HepG2 (cell line): ENCODE measurements around the gene MPV17L2. TPM values are rescaled to one million over a fixed set of nuclear protein-coding genes. Genes with fewer than 3 reads are reported as not detected.

Experiments used
- ATAC-seq: fragments of 200-7000 bp; cut with Tn5 transposase; 3 replicates; pipeline ENCODE4 v1.9.1; 2020; ENCODE audit warnings: mild to moderate bottlenecking, moderate library complexity
- BruUV-seq: library from RNA; stranded (reverse); fragments of 400-500 nt; replicated peaks from 2 replicates; lab custom pipeline; 2021; lab: Mats Ljungman, UMichigan
- CTCF ChIA-PET: fragments of 300-600 bp; formaldehyde crosslinking; extraction: SDS; loops from one replicate; lab custom pipeline; 2021; ENCODE audit warnings: low total read pairs, inconsistent platforms, low intra/inter-chr PET ratio; lab: Yijun Ruan, JAX
- POLR2A ChIA-PET: fragments of 350-600 bp; sonication (Branson Sonifier 250); formaldehyde crosslinking; loops from one replicate; lab custom pipeline; 2020; ENCODE audit warnings: antibody characterized with exemption, inconsistent platforms; lab: Yijun Ruan, JAX
- DNase-seq: peaks from one replicate; pipeline ENCODE4 v3.0.0-alpha.2; 2015; ENCODE audit warnings: low spot score
- FAIRE-seq: peaks from 3 replicates; lab custom pipeline; 2011; peaks lifted over from hg19 to GRCh38; lab: Jason Lieb, UNC
- H2AFZ ChIP-seq: one replicate; pipeline ENCODE4 v1.6.1; 2011; ENCODE audit warnings: low read length, inconsistent platforms
- H3K27ac ChIP-seq: fragments of 300-600 bp; 3 replicates; pipeline ENCODE4 v1.8.0; 2011; ENCODE audit warnings: mixed run types, mild to moderate bottlenecking, mixed read lengths, low read length, inconsistent platforms; ENCODE audit not compliant: insufficient read depth; ENCODE audit errors: extremely low read length
- H3K27me3 ChIP-seq, 2 experiments: fragments of 200-600 bp in 1 of 2; 2 replicates in 1 of 2; 3 replicates in 1 of 2; pipeline versions ENCODE4 v1.6.0 to v1.8.0; 2011; ENCODE audit warnings: low read length in 2 of 2, mild to moderate bottlenecking in 2 of 2, moderate library complexity in 2 of 2, inconsistent platforms in 1 of 2; ENCODE audit not compliant: insufficient read depth in 2 of 2, control insufficient read depth in 1 of 2
- H3K36me3 ChIP-seq, 2 experiments: fragments of 200-600 bp in 1 of 2; replicated peaks in 1 of 2; 2 replicates in 1 of 2; 3 replicates in 1 of 2; pipeline versions ENCODE4 v1.5.1 to v1.8.0; 2011; ENCODE audit warnings: low read length in 2 of 2, inconsistent platforms in 1 of 2; ENCODE audit not compliant: insufficient read depth in 2 of 2, control insufficient read depth in 1 of 2
- H3K4me1 ChIP-seq: 2 replicates; pipeline ENCODE4 v1.5.1; 2012; ENCODE audit warnings: low read length, inconsistent platforms; ENCODE audit not compliant: insufficient read depth
- H3K4me2 ChIP-seq: 2 replicates; pipeline ENCODE4 v1.6.0; 2011; ENCODE audit warnings: low read depth, low read length, inconsistent platforms
- H3K4me3 ChIP-seq, 3 experiments: fragments of 200-600 bp in 1 of 3; sonication (generic), shearing (Covaris generic) in 1 of 3; replicated peaks in 1 of 3; 2 replicates each; pipeline ENCODE4 v1.5.1; 2011 to 2016; ENCODE audit warnings: low read length in 3 of 3, inconsistent platforms in 2 of 3, low read depth in 2 of 3, mild to moderate bottlenecking in 2 of 3, control low read depth in 1 of 3, mixed read lengths in 1 of 3; ENCODE audit not compliant: insufficient read depth in 1 of 3
- H3K79me2 ChIP-seq: one replicate; pipeline ENCODE4 v1.6.1; 2011; ENCODE audit warnings: low read length, inconsistent platforms; ENCODE audit not compliant: insufficient read depth
- H3K9ac ChIP-seq: 2 replicates; pipeline ENCODE4 v1.6.0; 2011; ENCODE audit warnings: mild to moderate bottlenecking, low read depth, low read length, inconsistent platforms; ENCODE audit not compliant: insufficient read depth
- H3K9me3 ChIP-seq: 2 replicates; pipeline ENCODE4 v1.5.1; 2012; ENCODE audit warnings: mild to moderate bottlenecking, low read length
- H4K20me1 ChIP-seq: 2 replicates; pipeline ENCODE4 v1.6.0; 2011; ENCODE audit warnings: inconsistent platforms, mild to moderate bottlenecking, low read length, moderate library complexity; ENCODE audit not compliant: insufficient read depth
- BRD4 ChIP-seq: sonication (generic); formaldehyde crosslinking; IDR thresholded peaks from 2 replicates; pipeline ENCODE4 v1.4.0; 2020; ENCODE audit warnings: missing genetic modification reagents
- FOXK1 ChIP-seq: sonication (generic); formaldehyde crosslinking; IDR thresholded peaks from 2 replicates; pipeline ENCODE4 v1.4.0; 2020; ENCODE audit warnings: low read depth, missing genetic modification reagents, borderline replicate concordance
- GLI4 ChIP-seq: sonication (generic); formaldehyde crosslinking; IDR thresholded peaks from 2 replicates; pipeline ENCODE4 v1.5.1; 2020; ENCODE audit warnings: missing genetic modification reagents, mild to moderate bottlenecking, moderate library complexity, borderline replicate concordance
- GPN1 ChIP-seq: sonication (generic); formaldehyde crosslinking; IDR thresholded peaks from 2 replicates; pipeline ENCODE4 v1.5.1; 2020; ENCODE audit warnings: missing genetic modification reagents, borderline replicate concordance
- HOXA9 ChIP-seq: sonication (generic); formaldehyde crosslinking; IDR thresholded peaks from 2 replicates; pipeline ENCODE4 v1.8.1; 2022; ENCODE audit warnings: missing genetic modification reagents, mild to moderate bottlenecking, moderate library complexity, borderline replicate concordance
- MAF1 ChIP-seq: sonication (generic); formaldehyde crosslinking; IDR thresholded peaks from 2 replicates; pipeline ENCODE4 v1.5.0; 2020; ENCODE audit warnings: missing genetic modification reagents, borderline replicate concordance
- MTA1 ChIP-seq: sonication (generic); formaldehyde crosslinking; IDR thresholded peaks from 2 replicates; pipeline ENCODE4 v1.4.0; 2020; ENCODE audit warnings: missing genetic modification reagents, mild to moderate bottlenecking, borderline replicate concordance
- NBN ChIP-seq: fragments of 450-650 bp; conservative IDR thresholded peaks from 2 replicates; pipeline ENCODE4 v1.6.1; 2017
- NCOR1 ChIP-seq: fragments of 200-600 bp; sonication (generic); IDR thresholded peaks from 2 replicates; pipeline ENCODE4 v1.7.0; 2017; ENCODE audit warnings: antibody characterized with exemption, low read length, borderline replicate concordance
- SNAPC5 ChIP-seq: sonication (generic); formaldehyde crosslinking; IDR thresholded peaks from 2 replicates; pipeline ENCODE4 v1.8.1; 2023; ENCODE audit warnings: mild to moderate bottlenecking, missing genetic modification reagents, borderline replicate concordance
- TRIM24 ChIP-seq: sonication (generic); formaldehyde crosslinking; IDR thresholded peaks from 2 replicates; pipeline ENCODE4 v1.8.0; 2022; ENCODE audit warnings: mild to moderate bottlenecking, missing genetic modification reagents
- ZC3H13 ChIP-seq: sonication (generic); formaldehyde crosslinking; IDR thresholded peaks from 2 replicates; pipeline ENCODE4 v1.8.1; 2023; ENCODE audit warnings: mild to moderate bottlenecking, missing genetic modification reagents, moderate library complexity
- ZKSCAN8 ChIP-seq: IDR thresholded peaks from 2 replicates; pipeline ENCODE4 v1.6.1; 2016; ENCODE audit warnings: borderline replicate concordance, missing genetic modification reagents, missing compliant biosample characterization
- ZNF460 ChIP-seq: sonication (generic); formaldehyde crosslinking; IDR thresholded peaks from 2 replicates; pipeline ENCODE4 v1.5.1; 2020; ENCODE audit warnings: missing genetic modification reagents, mild to moderate bottlenecking, borderline replicate concordance
- ZNF552 ChIP-seq: sonication (generic); formaldehyde crosslinking; IDR thresholded peaks from 2 replicates; pipeline ENCODE4 v1.9.0; 2022; ENCODE audit warnings: missing genetic modification reagents, mild to moderate bottlenecking, borderline replicate concordance
- ZSCAN20 ChIP-seq: sonication (generic); formaldehyde crosslinking; IDR thresholded peaks from 2 replicates; pipeline ENCODE4 v1.4.0; 2020; ENCODE audit warnings: missing genetic modification reagents, mild to moderate bottlenecking, borderline replicate concordance
- ZSCAN31 ChIP-seq: sonication (generic); formaldehyde crosslinking; IDR thresholded peaks from 2 replicates; pipeline ENCODE4 v1.5.0; 2020; ENCODE audit warnings: low read depth, mild to moderate bottlenecking, missing genetic modification reagents
- WGBS: methylation state at CpG from one replicate; pipeline ENCODE4 v1.1.6; 2017; ENCODE audit warnings: low lambda C conversion rate; 5-methylcytosine and 5-hydroxymethylcytosine counted together
- in situ Hi-C: cut with HindIII; loops from 2 replicates; pipeline ENCODE4 v1.10.0; 2017; ENCODE audit warnings: low pct_unique_long_range_greater_than_20kb; ENCODE audit not compliant: extremely low pct_ligation_motif_present
- intact Hi-C: fragments of 100-400 bp; cut with micrococcal nuclease; formaldehyde crosslinking; loops from one replicate; pipeline ENCODE4 v1.10.0; 2022; ENCODE audit not compliant: unreplicated experiment
- polyA plus RNA-seq, 8 experiments: library from polyadenylated mRNA; depleted of rRNA in 3 of 8; stranded (reverse) in 7 of 8; unstranded in 1 of 8; fragments of >200 nt; fragmentation: Illumina TruSeq in 4 of 8; extraction: Trizol in 4 of 8; gene quantifications; 2 replicates each; pipeline versions ENCODE4 v1.2.1 to v1.2.3, GENCODE V29; 2011 to 2016; ENCODE audit warnings: low read depth in 4 of 8, missing spikeins in 1 of 8, mixed read lengths in 1 of 8; ENCODE audit not compliant: insufficient read depth in 1 of 8
- total RNA-seq, 5 experiments: library from RNA; depleted of rRNA; stranded (reverse); fragments of >200 nt; fragmentation: Illumina TruSeq; extraction: Trizol; gene quantifications; 2 replicates each; pipeline ENCODE4 v1.2.3, GENCODE V29; 2016; ENCODE audit warnings: low read depth in 1 of 5

MPV17L2 gene
- total and polyA plus RNA-seq, 2 of the 13 experiments (the other 11 are each of a cell fraction or from before 2014, with no cell fraction given) = 13.6 to 16.7 TPM

- no peak overlapping the region for H3K4me3 ChIP-seq
- no peak overlapping the region for H2AFZ ChIP-seq
- H3K79me2 ChIP-seq = peaks cover 5% of the 10 kb centered on the region
- no peaks in the 10 kb centered on the region for H3K27me3 ChIP-seq
- POLR2A ChIA-PET = interaction anchor here (0.6 to 1.2 kb wide), 3 partner anchors 13 to 96 kb away, joined by 3 read pairs; no protein-coding TSS in a partner anchor
- in situ Hi-C loops (no loop called here), intact Hi-C loops (no loop called here)
- no peaks in the 10 kb centered on the region for H3K9me3 ChIP-seq
- H3K4me1 ChIP-seq = peaks cover 40% of the 10 kb centered on the region
- 0 out of 2 replicates have a peak, but pooled peaks cover 11% of the 10 kb centered on the region for H4K20me1 ChIP-seq
- DNase-seq (no peak), FAIRE-seq (no peak), ATAC-seq (no peak)
- CTCF ChIA-PET = no interaction called here
- peaks cover 26 to 38% of the 10 kb centered on the region in 2 experiments for H3K36me3 ChIP-seq
- H3K4me2 ChIP-seq = no peak overlapping the region
- BruUV-seq = no TSS peak
- H3K27ac ChIP-seq = no peak overlapping the region
- TF ChIP-seq TRIM24 (CRISPR knock-in tag) (no peak), MTA1 (no peak), NCOR1 (no peak), HOXA9 (no peak), NBN (no peak), ZKSCAN8 (CRISPR knock-in tag) (no peak), MAF1 (no peak), SNAPC5 (CRISPR knock-in tag) (no peak), ZNF552 (CRISPR knock-in tag) (no peak), BRD4 (no peak), ZSCAN31 (CRISPR knock-in tag) (no peak), GLI4 (no peak), ZSCAN20 (CRISPR knock-in tag) (no peak), FOXK1 (CRISPR knock-in tag) (no peak), GPN1 (CRISPR knock-in tag) (no peak), ZNF460 (no peak), ZC3H13 (CRISPR knock-in tag) (no peak)
- H3K9ac ChIP-seq = no peak overlapping the region
- WGBS = 91% methylated on average over 10 of the region's 10 CpGs
Observed at GRCh38 chr19:18159810-18160209, 33.2 kb upstream of the MPV17L2 start.
